Lower leg skin (tissue), 3 donors: Measurements from ENCODE around the gene WT1.

Experiments used
- CTCF ChIP-seq, 3 donors: fragments of 450-650 bp; IDR thresholded peaks; one replicate each; pipeline ENCODE4 v1.5.1; 2016; ENCODE audit warnings: antibody characterized with exemption in 3 of 3, mild to moderate bottlenecking in 3 of 3, moderate library complexity in 2 of 3
- POLR2A ChIP-seq, 2 donors: fragments of 450-650 bp; IDR thresholded peaks; one replicate each; pipeline ENCODE4 v1.6.1; 2016 to 2017; ENCODE audit warnings: antibody characterized with exemption in 2 of 2, mild to moderate bottlenecking in 1 of 2, moderate library complexity in 1 of 2

DNA sequence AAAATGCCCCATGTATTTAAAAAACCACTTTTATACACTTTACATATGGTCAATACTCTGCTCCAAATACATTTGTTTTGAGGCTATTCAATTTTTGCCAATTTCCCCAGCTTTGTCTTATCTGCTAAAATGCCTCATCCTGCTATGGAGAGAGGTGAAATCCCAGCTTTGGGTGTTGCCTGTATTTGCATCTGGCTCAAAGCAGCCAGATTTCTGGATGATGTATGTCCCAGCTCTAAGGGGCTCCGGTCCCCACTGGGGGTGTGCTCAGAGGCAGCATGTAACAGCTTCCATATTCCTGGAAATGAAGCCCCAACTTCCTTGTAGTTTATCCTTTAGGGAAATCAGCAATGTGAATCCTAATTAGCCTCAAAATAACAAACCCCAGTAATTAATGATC is 59.5 kb downstream of the WT1 start:
- no peak for TF ChIP-seq CTCF (IDR thresholded peaks at IDR 0.05)
- TF ChIP-seq POLR2A (IDR thresholded peaks at IDR 0.05): no peak
